ENCODE measurements around the gene DDX51.

The DDX51 gene

GRCh38 chr12:132166801-132167591 is 22.9 kb upstream of the DDX51 start:
- TF ChIP-seq RAD21 (IDR thresholded peaks at IDR 0.05; ENCODE audit: low read depth), result no peak
- TF ChIP-seq USF1 (IDR thresholded peaks at IDR 0.05), result no peak
- no peak for TF ChIP-seq EP300 (IDR thresholded peaks at IDR 0.05; ENCODE audit: borderline replicate concordance)
- no peak for TF ChIP-seq FOXM1 (IDR thresholded peaks at IDR 0.05; ENCODE audit: borderline replicate concordance, low read depth)
- no peak for TF ChIP-seq ZBTB7A (IDR thresholded peaks at IDR 0.05; ENCODE audit: low read depth)
- TF ChIP-seq CEBPB (IDR thresholded peaks at IDR 0.05), result no peak
- no peak for TF ChIP-seq TAF1 (IDR thresholded peaks at IDR 0.05; ENCODE audit: low read depth)
- no peak for TF ChIP-seq NFIC (IDR thresholded peaks at IDR 0.05)
- TF ChIP-seq, protein P1, sequence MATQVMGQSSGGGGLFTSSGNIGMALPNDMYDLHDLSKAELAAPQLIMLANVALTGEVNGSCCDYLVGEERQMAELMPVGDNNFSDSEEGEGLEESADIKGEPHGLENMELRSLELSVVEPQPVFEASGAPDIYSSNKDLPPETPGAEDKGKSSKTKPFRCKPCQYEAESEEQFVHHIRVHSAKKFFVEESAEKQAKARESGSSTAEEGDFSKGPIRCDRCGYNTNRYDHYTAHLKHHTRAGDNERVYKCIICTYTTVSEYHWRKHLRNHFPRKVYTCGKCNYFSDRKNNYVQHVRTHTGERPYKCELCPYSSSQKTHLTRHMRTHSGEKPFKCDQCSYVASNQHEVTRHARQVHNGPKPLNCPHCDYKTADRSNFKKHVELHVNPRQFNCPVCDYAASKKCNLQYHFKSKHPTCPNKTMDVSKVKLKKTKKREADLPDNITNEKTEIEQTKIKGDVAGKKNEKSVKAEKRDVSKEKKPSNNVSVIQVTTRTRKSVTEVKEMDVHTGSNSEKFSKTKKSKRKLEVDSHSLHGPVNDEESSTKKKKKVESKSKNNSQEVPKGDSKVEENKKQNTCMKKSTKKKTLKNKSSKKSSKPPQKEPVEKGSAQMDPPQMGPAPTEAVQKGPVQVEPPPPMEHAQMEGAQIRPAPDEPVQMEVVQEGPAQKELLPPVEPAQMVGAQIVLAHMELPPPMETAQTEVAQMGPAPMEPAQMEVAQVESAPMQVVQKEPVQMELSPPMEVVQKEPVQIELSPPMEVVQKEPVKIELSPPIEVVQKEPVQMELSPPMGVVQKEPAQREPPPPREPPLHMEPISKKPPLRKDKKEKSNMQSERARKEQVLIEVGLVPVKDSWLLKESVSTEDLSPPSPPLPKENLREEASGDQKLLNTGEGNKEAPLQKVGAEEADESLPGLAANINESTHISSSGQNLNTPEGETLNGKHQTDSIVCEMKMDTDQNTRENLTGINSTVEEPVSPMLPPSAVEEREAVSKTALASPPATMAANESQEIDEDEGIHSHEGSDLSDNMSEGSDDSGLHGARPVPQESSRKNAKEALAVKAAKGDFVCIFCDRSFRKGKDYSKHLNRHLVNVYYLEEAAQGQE (IDR thresholded peaks at IDR 0.05; ENCODE audit: low read depth), result no peak
- TF ChIP-seq YY1 (IDR thresholded peaks at IDR 0.05; ENCODE audit: low read depth), result no peak
- TF ChIP-seq TEAD4 (IDR thresholded peaks at IDR 0.05), result no peak
- TF ChIP-seq CREB1 (IDR thresholded peaks at IDR 0.05; ENCODE audit: low read depth), result no peak
- TF ChIP-seq, protein P2, sequence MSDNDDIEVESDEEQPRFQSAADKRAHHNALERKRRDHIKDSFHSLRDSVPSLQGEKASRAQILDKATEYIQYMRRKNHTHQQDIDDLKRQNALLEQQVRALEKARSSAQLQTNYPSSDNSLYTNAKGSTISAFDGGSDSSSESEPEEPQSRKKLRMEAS (IDR thresholded peaks at IDR 0.05), result no peak
- TF ChIP-seq EGR1 (IDR thresholded peaks at IDR 0.05), result no peak
- no peak for TF ChIP-seq TCF12 (IDR thresholded peaks at IDR 0.05; ENCODE audit: low read depth)

DNA sequence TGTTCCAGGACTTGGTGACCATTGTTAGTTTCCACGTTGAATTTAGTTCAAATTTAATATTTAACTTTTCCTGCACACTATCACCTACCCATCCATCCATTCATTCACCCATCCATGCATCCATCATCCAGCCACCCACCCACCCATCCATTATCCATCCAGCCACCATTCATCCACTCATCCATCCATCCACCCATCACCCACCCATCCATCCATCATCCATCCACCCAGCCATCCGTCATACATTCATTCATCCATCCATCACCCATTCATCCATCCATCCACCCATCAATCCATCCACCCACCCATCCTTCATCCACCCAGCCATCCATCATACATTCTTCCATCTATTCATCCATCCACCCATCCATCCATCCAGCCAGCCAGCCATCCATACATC is 22.0 kb upstream of the DDX51 start:
- no peak for TF ChIP-seq CEBPB (IDR thresholded peaks at IDR 0.05)
- no peak for TF ChIP-seq NFIC (IDR thresholded peaks at IDR 0.05)
- TF ChIP-seq TEAD4 (IDR thresholded peaks at IDR 0.05), result no peak
- TF ChIP-seq FOXM1 (IDR thresholded peaks at IDR 0.05; ENCODE audit: borderline replicate concordance, low read depth), result no peak
- no peak for TF ChIP-seq RAD21 (IDR thresholded peaks at IDR 0.05; ENCODE audit: low read depth)
- no peak for TF ChIP-seq CREB1 (IDR thresholded peaks at IDR 0.05; ENCODE audit: low read depth)
- TF ChIP-seq ZBTB7A (IDR thresholded peaks at IDR 0.05; ENCODE audit: low read depth), result no peak
- no peak for TF ChIP-seq EP300 (IDR thresholded peaks at IDR 0.05; ENCODE audit: borderline replicate concordance)
- no peak for TF ChIP-seq YY1 (IDR thresholded peaks at IDR 0.05; ENCODE audit: low read depth)
- TF ChIP-seq USF1 (IDR thresholded peaks at IDR 0.05), result no peak
- no peak for TF ChIP-seq TCF12 (IDR thresholded peaks at IDR 0.05; ENCODE audit: low read depth)
- TF ChIP-seq EGR1 (IDR thresholded peaks at IDR 0.05), result no peak
- no peak for TF ChIP-seq TAF1 (IDR thresholded peaks at IDR 0.05; ENCODE audit: low read depth)
- TF ChIP-seq, protein P2 (IDR thresholded peaks at IDR 0.05), result no peak
- TF ChIP-seq, protein P1 (IDR thresholded peaks at IDR 0.05; ENCODE audit: low read depth), result no peak

GRCh38 chr12:132165584-132165983 is 21.5 kb upstream of the DDX51 start:
- TF ChIP-seq NFIC (IDR thresholded peaks at IDR 0.05) (no peak), RAD21 (IDR thresholded peaks at IDR 0.05; ENCODE audit: low read depth) (no peak), TCF12 (IDR thresholded peaks at IDR 0.05; ENCODE audit: low read depth) (no peak), ZBTB7A (IDR thresholded peaks at IDR 0.05; ENCODE audit: low read depth) (no peak), CEBPB (IDR thresholded peaks at IDR 0.05) (no peak), TEAD4 (IDR thresholded peaks at IDR 0.05) (no peak), YY1 (IDR thresholded peaks at IDR 0.05; ENCODE audit: low read depth) (no peak), CREB1 (IDR thresholded peaks at IDR 0.05; ENCODE audit: low read depth) (no peak), TAF1 (IDR thresholded peaks at IDR 0.05; ENCODE audit: low read depth) (no peak), EP300 (IDR thresholded peaks at IDR 0.05; ENCODE audit: borderline replicate concordance) (no peak), EGR1 (IDR thresholded peaks at IDR 0.05) (no peak), FOXM1 (IDR thresholded peaks at IDR 0.05; ENCODE audit: borderline replicate concordance, low read depth) (no peak), USF1 (IDR thresholded peaks at IDR 0.05) (no peak)
- TF ChIP-seq, protein P2 (IDR thresholded peaks at IDR 0.05), result no peak
- TF ChIP-seq, protein P1 (IDR thresholded peaks at IDR 0.05; ENCODE audit: low read depth), result no peak
